Measurements from ENCODE around the gene IL4.

The IL4 gene

GRCh38 chr5:132673488-132673887, 301 bp upstream of the IL4 start:
- in situ Hi-C loops (cut with MboI; ENCODE audit: low sequenced_read_pairs, unreplicated experiment): no loop called here

DNA sequence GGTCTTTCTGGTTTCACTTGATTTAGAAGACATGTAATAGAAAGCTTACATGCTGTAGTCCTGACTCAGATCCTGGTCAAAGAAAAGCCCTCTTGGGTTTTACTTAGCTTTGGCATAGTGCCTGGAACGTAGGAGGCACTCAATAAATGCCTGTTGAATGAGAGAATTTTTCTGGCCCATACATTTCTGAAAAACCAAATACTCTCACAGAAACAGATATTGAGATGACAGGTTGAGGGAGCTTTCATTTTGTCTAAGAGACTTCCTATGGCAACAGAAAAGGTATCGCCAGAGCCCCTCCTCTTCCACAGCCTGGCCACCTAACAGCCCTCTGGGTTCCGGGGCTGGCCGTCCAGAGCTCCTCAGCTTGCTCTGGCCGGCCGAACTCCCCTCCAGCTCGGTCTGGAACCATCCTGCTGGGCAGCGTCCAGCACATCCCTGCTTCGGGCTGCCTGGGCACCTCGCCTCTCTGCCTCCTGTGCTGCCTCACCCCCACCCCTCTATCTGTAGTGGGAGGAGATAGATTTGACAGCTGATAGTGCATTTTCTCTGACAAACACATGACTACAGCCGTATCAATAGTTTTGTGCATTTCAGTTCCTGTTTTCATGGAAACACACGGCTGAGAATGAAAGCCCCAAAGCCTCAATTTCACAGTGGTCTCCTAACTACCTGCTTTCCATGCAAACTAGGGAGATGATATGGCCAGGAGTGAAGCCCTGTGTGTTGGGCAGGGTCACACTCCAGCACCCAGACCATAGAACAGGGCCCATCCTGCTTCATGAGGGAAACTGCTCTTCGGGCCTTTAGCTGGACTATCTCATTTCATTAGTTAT, 1.1 kb downstream of the IL4 start:
- DNase-seq (ENCODE audit: low spot score): peak; percentile 84
- in situ Hi-C loops (cut with MboI; ENCODE audit: low sequenced_read_pairs, unreplicated experiment): no loop called here

More at GRCh38 chr5:132673488-132673887, 301 bp upstream of the IL4 start:
- no peak for TF ChIP-seq CTCF (IDR thresholded peaks at IDR 0.05; ENCODE audit: borderline replicate concordance, control extremely low read depth, extremely low read depth, insufficient read depth, missing control alignments)
- DNase-seq (ENCODE audit: low spot score): no peak

GRCh38 chr5:132675936-132676689, 2.3 kb downstream of the IL4 start:
- in situ Hi-C loops (cut with MboI; ENCODE audit: low sequenced_read_pairs, unreplicated experiment): no loop called here
- DNase-seq (ENCODE audit: low spot score): no peak
- no peak for TF ChIP-seq CTCF (IDR thresholded peaks at IDR 0.05; ENCODE audit: borderline replicate concordance, control extremely low read depth, extremely low read depth, insufficient read depth, missing control alignments)

More for the DNA sequence above, 1.1 kb downstream of the IL4 start:
- TF ChIP-seq CTCF (IDR thresholded peaks at IDR 0.05; ENCODE audit: borderline replicate concordance, control extremely low read depth, extremely low read depth, insufficient read depth, missing control alignments): no peak

- in situ Hi-C loops (cut with MboI; ENCODE audit: low sequenced_read_pairs, unreplicated experiment): no loop called here
- no peak for DNase-seq (ENCODE audit: low spot score)
- no peak for TF ChIP-seq CTCF (IDR thresholded peaks at IDR 0.05; ENCODE audit: borderline replicate concordance, control extremely low read depth, extremely low read depth, insufficient read depth, missing control alignments)
Observed at GRCh38 chr5:132677191-132677590, 3.4 kb downstream of the IL4 start.

DNA sequence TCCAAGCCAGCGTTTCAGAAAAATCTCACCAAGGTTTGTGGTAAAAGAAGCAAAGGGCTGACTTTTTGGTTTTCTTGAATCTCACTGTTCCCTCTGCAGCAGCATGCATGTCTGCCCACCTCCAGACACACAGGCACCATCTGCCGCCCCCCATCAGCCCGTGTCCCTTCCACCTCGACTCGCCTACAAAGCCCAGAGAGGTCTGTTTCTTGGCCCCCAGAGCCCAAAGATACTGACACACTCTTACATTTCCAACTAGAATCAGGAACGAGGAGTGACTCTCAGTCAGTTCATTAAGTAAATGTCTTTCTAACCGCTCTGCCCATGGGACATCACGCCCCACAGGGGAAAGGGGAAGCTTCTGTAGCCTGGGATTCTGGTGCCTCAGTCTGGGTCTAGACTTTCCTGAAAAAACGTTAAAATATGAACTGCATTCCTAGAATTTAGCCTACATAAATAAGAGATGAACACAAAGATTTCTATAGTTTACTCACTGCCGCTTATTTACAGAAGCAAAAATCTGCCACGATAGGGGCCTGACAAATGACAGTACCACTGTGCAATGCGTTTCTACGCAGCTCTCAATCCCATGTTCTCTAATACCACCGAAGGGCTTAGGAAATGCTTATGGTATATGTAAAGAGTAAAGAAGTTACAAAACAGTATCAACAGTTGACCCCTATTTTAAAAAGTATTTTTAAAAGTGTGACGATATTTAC, 4.1 kb downstream of the IL4 start:
- no peak for DNase-seq (ENCODE audit: low spot score)
- TF ChIP-seq CTCF (IDR thresholded peaks at IDR 0.05; ENCODE audit: borderline replicate concordance, control extremely low read depth, extremely low read depth, insufficient read depth, missing control alignments): no peak
- in situ Hi-C loops (cut with MboI; ENCODE audit: low sequenced_read_pairs, unreplicated experiment): no loop called here

- DNase-seq (ENCODE audit: low spot score): no peak
- TF ChIP-seq CTCF (IDR thresholded peaks at IDR 0.05; ENCODE audit: borderline replicate concordance, control extremely low read depth, extremely low read depth, insufficient read depth, missing control alignments): no peak
- in situ Hi-C loops (cut with MboI; ENCODE audit: low sequenced_read_pairs, unreplicated experiment): no loop called here
Observed at GRCh38 chr5:132678735-132679134, 4.9 kb downstream of the IL4 start.

Data from GM13976 (cell line).